Loucy (cell line): ENCODE results near the gene HELQ.

Experiments
- CTCF ChIP-seq: fragments of 200-600 bp; sonication (generic); conservative IDR thresholded peaks from 2 replicates; pipeline ENCODE4 v1.5.1; 2014; ENCODE audit warnings: mild to moderate bottlenecking, antibody characterized with exemption, low read length
- EZH2phosphoT487 ChIP-seq: fragments of 200-600 bp; IDR thresholded peaks from 2 replicates; pipeline ENCODE4 v1.6.1; 2018; ENCODE audit warnings: antibody characterized with exemption, mild to moderate bottlenecking, moderate library complexity, borderline replicate concordance

GRCh38 chr4:83360018-83360417 is 95.6 kb downstream of the HELQ start:
- no peak for TF ChIP-seq CTCF
- no peak for TF ChIP-seq EZH2phosphoT487
